ENCODE results near the gene PAM. TPM values are rescaled to one million over a fixed set of nuclear protein-coding genes. Genes with fewer than 3 reads are reported as not detected.

Gene PAM
- total RNA-seq, 1 experiment from 2014 or later, result 257 TPM

- Histone ChIP-seq H3K27me3 (ENCODE audit: insufficient read depth, low read length) (no peaks in the 10 kb centered on the region), H3K79me2 (ENCODE audit: insufficient read depth, low read length) (peaks cover 60% of the 10 kb centered on the region), H3K4me3 (replicated peaks in 1 of 2; ENCODE audit: low read depth in 1 of 2, low read length in 2 of 2) (no peak overlapping the region), H2AFZ (ENCODE audit: low read depth, low read length, poor library complexity, severe bottlenecking) (no peak overlapping the region), H3K9me2 (ENCODE audit: insufficient read depth) (no peaks in the 10 kb centered on the region), H3K27ac (ENCODE audit: low read depth, low read length) (no peak overlapping the region), H3K36me3 (ENCODE audit: control insufficient read depth in 1 of 2, insufficient read depth in 2 of 2, low read length in 2 of 2) (no peaks in the 10 kb centered on the region), H3K9ac (ENCODE audit: low read length) (no peak overlapping the region), H3K9me3 (ENCODE audit: control insufficient read depth in 1 of 2, insufficient read depth in 1 of 2, low read depth in 1 of 2, low read length in 2 of 2) (no peaks in the 10 kb centered on the region), H4K20me1 (ENCODE audit: insufficient read depth) (no peaks in the 10 kb centered on the region), H3K4me1 (ENCODE audit: control insufficient read depth in 1 of 2, insufficient read depth in 2 of 2, low read length in 2 of 2) (peaks cover 13 to 19% of the 10 kb centered on the region in 2 experiments), H3K4me2 (ENCODE audit: low read length) (no peak overlapping the region)
- BruUV-seq (replicated peaks), result no TSS peak
- POLR2A ChIA-PET, result no interaction called here
- RAD21 ChIA-PET (ENCODE audit: low non-redundant PET in 1 of 2, low total read pairs in 2 of 2, uncharacterized antibody in 2 of 2, unreplicated experiment in 2 of 2), result no interaction called here
- ATAC-seq (no peak), DNase-seq (ENCODE audit: low read depth, low spot score) (no peak)
- TF ChIP-seq SIN3A (IDR thresholded peaks at IDR 0.05; ENCODE audit: low read depth), result no peak
- TF ChIP-seq, protein P1, sequence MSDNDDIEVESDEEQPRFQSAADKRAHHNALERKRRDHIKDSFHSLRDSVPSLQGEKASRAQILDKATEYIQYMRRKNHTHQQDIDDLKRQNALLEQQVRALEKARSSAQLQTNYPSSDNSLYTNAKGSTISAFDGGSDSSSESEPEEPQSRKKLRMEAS (IDR thresholded peaks at IDR 0.05), result no peak
- no peak for TF ChIP-seq ATF3 (IDR thresholded peaks at IDR 0.05)
- no peak for TF ChIP-seq RAD21 (IDR thresholded peaks at IDR 0.05; ENCODE audit: low read depth)
- TF ChIP-seq EGR1 (IDR thresholded peaks at IDR 0.05; ENCODE audit: low read depth), result no peak
- no peak for TF ChIP-seq EZH2phosphoT487 (IDR thresholded peaks at IDR 0.05; ENCODE audit: borderline replicate concordance)
- no peak for TF ChIP-seq POLR2A (IDR thresholded peaks at IDR 0.05; ENCODE audit: borderline replicate concordance, extremely low read depth, insufficient read depth, insufficient read length)
- no peak for TF ChIP-seq SRF (IDR thresholded peaks at IDR 0.05; ENCODE audit: low read depth)
- TF ChIP-seq, protein P2, sequence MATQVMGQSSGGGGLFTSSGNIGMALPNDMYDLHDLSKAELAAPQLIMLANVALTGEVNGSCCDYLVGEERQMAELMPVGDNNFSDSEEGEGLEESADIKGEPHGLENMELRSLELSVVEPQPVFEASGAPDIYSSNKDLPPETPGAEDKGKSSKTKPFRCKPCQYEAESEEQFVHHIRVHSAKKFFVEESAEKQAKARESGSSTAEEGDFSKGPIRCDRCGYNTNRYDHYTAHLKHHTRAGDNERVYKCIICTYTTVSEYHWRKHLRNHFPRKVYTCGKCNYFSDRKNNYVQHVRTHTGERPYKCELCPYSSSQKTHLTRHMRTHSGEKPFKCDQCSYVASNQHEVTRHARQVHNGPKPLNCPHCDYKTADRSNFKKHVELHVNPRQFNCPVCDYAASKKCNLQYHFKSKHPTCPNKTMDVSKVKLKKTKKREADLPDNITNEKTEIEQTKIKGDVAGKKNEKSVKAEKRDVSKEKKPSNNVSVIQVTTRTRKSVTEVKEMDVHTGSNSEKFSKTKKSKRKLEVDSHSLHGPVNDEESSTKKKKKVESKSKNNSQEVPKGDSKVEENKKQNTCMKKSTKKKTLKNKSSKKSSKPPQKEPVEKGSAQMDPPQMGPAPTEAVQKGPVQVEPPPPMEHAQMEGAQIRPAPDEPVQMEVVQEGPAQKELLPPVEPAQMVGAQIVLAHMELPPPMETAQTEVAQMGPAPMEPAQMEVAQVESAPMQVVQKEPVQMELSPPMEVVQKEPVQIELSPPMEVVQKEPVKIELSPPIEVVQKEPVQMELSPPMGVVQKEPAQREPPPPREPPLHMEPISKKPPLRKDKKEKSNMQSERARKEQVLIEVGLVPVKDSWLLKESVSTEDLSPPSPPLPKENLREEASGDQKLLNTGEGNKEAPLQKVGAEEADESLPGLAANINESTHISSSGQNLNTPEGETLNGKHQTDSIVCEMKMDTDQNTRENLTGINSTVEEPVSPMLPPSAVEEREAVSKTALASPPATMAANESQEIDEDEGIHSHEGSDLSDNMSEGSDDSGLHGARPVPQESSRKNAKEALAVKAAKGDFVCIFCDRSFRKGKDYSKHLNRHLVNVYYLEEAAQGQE (IDR thresholded peaks at IDR 0.05; ENCODE audit: low read depth), result no peak
- no peak for TF ChIP-seq CEBPB (IDR thresholded peaks at IDR 0.05; ENCODE audit: low read depth)
- TF ChIP-seq SP1 (IDR thresholded peaks at IDR 0.05; ENCODE audit: low read depth), result no peak
- TF ChIP-seq, protein P3, sequence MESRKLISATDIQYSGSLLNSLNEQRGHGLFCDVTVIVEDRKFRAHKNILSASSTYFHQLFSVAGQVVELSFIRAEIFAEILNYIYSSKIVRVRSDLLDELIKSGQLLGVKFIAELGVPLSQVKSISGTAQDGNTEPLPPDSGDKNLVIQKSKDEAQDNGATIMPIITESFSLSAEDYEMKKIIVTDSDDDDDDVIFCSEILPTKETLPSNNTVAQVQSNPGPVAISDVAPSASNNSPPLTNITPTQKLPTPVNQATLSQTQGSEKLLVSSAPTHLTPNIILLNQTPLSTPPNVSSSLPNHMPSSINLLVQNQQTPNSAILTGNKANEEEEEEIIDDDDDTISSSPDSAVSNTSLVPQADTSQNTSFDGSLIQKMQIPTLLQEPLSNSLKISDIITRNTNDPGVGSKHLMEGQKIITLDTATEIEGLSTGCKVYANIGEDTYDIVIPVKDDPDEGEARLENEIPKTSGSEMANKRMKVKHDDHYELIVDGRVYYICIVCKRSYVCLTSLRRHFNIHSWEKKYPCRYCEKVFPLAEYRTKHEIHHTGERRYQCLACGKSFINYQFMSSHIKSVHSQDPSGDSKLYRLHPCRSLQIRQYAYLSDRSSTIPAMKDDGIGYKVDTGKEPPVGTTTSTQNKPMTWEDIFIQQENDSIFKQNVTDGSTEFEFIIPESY (IDR thresholded peaks at IDR 0.05; ENCODE audit: extremely low read depth, insufficient replicate concordance, low read length), result no peak
- no peak for TF ChIP-seq ZNF274 (IDR thresholded peaks at IDR 0.05; ENCODE audit: low read depth, low read length)
- TF ChIP-seq POLR2AphosphoS5 (IDR thresholded peaks at IDR 0.05; ENCODE audit: low read depth, low read length), result no peak
- TF ChIP-seq EZH2 (IDR thresholded peaks at IDR 0.05), result no peak
- no peak for TF ChIP-seq ELF1 (IDR thresholded peaks at IDR 0.05; ENCODE audit: borderline replicate concordance, low read depth)
- CTCF ChIA-PET, result no interaction called here
- intact Hi-C loops (cut with micrococcal nuclease), result no loop called here
These were observed 75.1 kb downstream of the PAM start for GRCh38 chr5:102830241-102830640.
